ENCODE data around the gene ATG9B.
"Not testable (repeated sequence)": the region's sequence is repeated elsewhere in the genome, so short reads cannot be mapped to it uniquely, and the experiment has no call there.

Gene ATG9B

DNA sequence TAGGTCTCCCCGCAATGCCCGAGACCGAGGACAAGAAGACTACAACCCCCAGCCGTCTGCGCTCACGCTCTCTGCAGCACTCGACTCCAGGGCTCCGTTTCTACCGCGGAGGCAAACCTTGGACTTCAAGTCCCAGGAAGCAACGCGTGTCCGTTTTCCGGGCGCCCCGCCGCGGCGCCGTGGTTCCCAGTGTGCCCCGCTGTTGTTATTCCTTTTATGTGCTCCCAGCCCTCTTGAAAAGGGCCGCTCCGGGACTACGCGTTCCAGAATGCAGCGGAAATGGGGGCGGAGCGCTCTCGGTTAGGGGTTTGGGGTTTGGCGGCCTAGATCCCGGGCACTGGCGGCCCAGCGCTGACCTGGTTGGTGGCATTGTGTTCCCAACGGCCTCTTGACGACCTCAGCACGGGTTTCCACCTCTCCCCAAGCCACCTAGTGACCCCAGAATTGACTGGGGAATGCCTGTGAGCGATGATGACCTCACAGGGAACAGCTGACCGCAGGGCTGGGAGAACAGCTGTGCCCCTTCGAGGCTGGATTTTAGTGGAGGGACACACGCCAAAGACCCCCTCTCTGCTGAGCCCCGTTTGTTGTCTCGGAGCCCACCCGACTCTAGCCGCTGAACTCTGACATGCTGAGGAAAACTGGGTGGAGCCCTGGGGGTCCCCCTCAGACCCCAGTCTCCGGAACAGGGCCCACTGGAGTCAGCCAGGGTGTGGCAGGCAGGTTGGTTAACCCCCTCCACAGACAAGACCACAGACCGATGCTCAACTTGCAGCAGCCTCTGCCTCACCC lies 33.9 kb upstream of the ATG9B start:
- peak; percentile 100 for DNase-seq (ENCODE audit: low spot score)

DNA sequence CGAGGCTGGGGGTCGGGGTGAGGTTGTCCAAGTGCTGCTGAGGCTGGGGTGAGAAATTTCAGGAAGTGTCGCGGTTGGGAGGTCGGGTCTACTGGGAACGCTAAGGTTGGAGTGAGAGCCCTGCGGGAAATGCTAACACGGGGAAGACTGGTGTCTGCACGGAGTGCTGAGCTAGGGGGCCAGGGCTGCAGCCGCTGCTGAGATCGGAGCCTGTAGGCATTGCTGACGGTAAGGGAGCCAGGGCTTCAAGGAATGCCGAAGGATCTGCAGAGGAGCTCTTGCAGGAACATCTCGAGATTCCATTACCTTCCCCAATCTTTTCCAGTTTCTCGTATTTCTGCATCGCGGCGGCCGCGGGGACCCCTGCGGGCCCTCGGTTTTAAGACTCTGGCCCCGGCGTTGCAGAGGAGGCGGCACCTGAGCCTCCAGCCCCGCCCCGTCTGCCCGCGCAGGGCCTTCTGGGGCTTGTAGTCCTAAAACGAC lies 33.3 kb upstream of the ATG9B start, which contains the start of gene CDK5:
TSS of gene CDK5 (minus strand) at position 392 of the 483 bp plus-strand sequence. CDS start at position 343, 49 bp downstream.
- peak; percentile 74 for DNase-seq (ENCODE audit: low spot score)

DNA sequence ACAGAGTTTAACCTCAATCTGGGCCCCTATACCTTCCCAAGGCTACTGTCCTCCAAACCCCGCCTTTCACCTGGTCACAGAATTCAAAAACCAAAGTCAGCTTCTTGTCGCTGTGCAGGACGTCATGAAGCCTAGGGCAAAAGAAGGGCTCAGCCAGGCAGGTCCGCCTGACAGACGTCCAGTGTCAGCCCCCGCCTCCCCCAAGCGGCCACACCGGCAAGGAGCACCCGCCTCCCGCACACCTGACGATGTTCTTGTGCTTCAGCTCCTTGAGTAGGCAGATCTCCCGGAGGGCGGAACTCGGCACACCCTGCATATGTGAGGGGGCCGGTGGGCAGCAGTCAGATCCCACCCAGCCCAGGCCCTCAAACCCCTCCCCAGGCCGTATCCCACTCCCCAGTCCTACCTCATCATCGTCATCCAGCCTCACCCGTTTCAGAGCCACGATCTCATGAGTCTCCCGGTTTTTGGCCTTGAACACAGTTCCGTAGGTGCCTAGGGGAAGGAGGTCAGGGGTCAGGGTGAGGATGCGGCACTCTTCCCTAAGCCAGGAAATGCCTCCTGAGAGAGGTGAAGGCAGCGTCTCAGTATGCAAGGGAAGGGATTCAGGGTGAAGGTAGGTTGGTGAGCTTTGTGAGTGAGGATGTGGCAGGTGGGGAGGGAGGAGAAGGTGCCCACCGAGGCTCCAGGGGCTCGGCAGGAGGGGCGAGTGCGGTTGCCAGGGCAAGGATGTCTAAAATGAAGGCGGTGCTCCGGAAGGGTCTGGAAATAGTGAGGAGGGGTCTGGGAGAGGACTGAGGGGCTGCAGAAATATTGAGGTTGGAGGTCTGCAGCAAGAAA lies 32.6 kb upstream of the ATG9B start:
- no peak for DNase-seq (ENCODE audit: low spot score)

DNA sequence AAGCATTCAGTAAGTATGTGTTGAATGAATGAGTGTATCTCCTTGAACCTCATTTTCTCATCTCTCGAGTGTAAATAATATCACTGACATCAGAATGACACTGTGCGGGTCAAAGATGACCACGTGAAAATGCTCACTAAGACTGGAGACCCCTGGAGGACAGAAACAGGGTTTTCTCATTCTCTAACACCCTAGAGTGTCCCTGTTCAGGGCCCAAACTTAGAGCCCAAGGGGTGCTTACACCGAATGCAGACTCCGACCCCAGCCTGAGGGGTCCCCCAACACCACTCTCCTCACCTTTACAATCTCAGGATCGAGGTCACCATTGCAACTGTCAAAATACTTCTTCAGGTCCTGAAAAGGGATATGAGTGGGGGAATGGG lies 32.0 kb upstream of the ATG9B start:
- no peak for DNase-seq (ENCODE audit: low spot score)

DNA sequence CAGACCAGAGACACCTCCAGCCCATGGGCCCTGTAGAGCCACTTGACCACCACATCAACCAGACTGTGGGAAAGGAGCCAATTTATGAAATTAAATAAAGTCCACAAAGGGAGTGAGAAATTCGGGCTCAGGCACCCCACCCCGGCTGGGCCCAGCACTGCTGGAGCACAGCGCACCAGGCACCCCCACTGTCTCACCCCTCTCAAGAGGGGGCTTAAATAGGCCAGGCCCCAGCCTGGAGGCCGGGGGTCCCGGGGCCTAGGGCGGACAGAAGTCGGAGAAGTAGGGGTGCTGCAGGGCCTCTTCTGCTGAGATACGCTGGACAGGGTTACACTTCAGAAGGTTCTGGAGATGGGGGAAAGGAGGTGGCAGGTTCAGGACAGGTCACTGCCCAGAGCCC lies 29.5 kb upstream of the ATG9B start:
- DNase-seq (ENCODE audit: low spot score), result no peak

DNA sequence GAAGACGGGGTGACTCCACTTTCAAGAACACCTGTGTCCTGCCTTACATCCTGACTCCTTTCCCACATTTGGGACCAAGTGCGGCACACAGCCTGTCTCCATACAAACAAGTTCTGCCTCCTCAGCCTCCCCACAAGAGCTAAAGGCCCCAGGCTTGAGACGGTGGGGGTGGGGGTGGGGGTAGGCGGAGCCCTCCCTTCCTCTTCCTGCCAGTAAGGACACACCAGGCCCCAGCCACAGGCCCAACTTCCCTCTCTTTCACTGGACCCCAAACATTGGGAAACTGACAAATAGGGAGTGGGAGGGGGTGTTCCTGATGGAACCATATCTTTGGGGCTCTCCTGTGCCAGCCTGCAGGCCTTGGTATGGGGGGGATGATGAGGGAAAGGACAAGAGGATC lies 28.8 kb upstream of the ATG9B start:
- DNase-seq (ENCODE audit: low spot score), result no peak

DNA sequence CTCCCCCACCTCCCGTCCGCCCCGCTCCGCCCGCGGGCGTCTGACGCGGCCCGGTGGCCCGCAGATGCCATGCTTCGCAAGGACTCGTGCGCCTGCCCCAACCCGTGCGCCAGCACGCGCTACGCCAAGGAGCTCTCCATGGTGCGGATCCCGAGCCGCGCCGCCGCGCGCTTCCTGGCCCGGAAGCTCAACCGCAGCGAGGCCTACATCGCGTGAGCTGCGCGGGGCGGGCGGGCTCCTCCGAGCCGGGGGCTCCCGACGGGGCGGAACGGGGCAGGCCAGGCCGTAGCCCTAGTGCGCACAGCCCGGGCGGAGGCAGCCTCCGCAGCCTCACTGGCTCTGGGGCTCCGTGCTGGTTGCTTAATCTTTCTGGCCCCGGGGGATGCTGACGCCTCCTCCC lies 26.8 kb upstream of the ATG9B start:
- DNase-seq (ENCODE audit: low spot score), result peak; percentile 68

DNA sequence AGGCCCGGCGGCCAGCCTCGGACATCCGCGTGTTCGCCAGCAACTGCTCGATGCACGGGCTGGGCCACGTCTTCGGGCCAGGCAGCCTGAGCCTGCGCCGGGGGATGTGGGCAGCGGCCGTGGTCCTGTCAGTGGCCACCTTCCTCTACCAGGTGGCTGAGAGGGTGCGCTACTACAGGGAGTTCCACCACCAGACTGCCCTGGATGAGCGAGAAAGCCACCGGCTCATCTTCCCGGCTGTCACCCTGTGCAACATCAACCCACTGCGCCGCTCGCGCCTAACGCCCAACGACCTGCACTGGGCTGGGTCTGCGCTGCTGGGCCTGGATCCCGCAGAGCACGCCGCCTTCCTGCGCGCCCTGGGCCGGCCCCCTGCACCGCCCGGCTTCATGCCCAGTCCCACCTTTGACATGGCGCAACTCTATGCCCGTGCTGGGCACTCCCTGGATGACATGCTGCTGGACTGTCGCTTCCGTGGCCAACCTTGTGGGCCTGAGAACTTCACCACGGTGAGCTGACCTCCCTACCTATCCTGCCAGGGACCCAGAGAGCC lies 24.7 kb upstream of the ATG9B start:
- DNase-seq (ENCODE audit: low spot score), result no peak

DNA sequence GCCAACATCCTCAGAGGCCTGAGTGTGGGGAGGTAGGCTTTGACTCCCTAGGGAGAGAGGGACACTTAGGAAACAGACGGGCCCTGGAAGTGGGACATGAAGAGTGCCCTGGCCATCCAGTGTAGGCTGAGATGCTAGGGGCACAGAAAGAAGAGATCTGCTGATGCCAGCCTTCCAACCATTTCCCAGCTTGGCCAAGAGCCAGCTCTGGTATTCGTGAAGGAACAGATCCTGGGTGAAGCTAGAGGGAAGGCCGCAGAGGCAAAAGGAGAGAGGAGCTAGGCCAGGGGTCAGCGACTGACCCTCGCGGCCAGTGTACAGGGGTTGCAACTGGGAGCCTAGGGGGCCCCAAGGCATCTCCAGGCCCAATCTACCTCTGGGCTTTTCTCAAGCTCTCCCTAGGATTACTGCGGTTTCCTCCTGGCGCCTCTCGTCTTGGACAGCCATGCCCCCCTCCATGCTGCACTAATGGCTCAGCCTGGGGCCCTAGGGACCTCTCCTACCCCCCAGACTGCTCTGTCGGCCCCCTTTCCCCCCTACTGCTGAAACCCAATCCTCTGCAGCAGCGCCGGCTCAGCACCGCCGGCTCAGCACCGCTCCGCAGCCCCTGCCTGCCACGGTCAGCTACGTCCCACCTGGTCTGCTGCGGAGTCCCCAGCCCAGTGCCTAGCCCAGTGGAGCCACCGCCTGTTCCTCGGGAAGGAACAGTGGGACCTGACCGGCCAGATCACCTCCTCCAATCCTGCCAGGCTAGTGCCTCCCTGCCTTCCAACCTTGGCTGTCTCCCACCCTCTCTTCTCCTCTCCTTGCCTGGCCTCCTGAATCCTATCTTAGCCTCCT lies 23.9 kb upstream of the ATG9B start, which contains the start of gene ASIC3:
TSS of gene ASIC3 (plus strand) at position 556 of the 840 bp plus-strand sequence. CDS start 355 bp downstream, outside the sequence.
- no peak for DNase-seq (ENCODE audit: low spot score)

DNA sequence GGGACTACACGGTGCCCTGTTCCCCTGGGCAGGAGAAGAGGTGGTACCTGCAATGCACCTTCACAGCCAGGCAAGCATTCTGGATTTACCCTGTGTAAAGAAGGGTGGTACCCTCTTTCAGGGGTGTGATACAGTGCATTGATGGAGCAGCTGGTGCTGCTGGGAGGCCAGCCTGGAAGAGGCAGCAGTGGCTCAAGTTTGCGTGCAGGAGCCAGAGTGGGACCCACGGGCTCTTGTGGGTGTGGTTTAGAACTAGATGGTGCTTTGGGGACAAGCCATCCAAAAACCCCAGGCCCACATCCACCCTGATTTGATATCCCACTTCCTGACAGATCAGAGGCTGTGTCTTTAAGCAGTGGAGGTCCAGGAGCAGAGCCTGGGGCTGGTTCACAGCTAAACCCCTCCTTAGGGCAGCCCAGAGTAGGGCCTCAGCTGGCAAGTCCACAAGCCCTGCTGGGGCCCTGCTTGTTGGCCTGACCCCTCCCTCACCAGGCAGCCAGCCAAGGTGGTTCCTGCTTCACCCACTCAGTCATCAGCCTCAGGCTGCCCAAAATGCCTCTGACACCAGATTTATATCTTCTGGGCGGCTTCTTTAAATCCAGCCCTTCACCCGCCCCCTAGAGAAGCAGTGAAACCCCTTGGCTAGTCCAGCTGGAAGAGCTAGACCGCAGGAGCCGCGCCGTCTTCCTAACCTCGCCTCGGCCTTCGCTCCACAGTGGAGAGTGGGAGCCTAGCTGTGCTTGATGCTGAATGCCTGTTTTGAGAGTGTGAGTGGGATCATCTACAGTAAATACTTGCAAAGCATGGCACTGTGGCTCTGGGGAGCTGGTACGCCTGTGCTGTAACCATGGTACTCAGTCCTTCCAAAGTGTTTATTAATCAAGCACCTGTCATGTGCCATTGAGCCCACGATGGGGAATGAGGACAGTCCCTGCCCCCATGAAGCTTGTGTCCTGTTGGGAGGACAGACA lies 22.6 kb upstream of the ATG9B start:
- DNase-seq (ENCODE audit: low spot score), result no peak

DNA sequence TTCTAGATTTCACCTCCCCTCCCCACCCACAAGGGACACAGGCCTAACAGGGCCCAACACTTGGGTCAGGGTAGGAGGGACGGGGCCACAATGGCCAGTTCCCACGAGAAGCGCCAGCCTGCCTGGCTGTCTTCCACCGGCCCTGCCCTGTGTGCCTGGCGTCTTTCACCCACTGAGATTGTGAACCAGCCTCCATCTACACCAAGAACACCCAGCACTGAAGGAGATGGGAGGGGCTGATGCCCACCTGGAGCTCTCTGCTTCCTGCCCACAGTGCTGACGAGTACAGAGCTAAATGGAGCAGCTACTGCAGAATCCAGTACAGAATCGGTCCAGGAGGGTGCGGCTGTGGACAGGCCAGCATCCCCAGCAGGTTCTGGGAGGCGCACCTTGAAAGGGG lies 21.7 kb upstream of the ATG9B start:
- no peak for DNase-seq (ENCODE audit: low spot score)

DNA sequence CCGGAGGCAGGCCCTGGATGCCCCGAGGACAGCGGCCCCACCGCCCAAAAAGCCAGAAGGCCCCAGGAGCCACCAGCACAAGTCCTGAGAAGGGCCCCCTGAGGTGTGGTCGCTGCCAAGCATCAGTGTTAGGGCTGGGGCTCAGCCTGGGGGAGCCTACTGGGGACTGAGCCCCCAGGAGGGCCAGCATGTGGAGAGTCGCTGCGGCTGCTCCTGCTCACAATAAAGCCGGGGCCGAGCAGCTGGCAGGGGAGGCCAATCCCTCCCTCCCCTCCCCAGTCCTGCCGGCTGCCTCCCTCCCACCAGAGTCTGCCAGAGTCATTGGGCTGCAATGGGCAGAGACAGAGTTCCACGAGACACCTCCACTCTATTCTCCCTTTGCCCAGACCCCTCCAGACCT lies 21.0 kb upstream of the ATG9B start:
- DNase-seq (ENCODE audit: low spot score), result no peak

DNA sequence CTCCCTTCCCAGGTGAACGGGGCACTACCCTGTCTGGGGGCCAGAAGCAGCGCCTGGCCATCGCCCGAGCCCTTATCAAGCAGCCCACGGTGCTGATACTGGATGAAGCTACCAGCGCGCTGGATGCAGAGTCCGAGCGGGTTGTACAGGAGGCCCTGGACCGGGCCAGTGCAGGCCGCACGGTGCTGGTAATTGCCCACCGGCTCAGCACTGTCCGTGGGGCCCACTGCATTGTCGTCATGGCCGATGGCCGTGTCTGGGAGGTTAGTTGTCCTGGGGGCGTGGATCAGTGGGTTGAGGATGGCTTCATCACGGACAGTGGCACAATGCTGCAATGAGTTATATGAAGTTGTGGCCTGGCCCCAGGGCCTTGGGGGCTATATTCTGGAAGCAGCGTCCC lies 19.7 kb upstream of the ATG9B start:
- no peak for DNase-seq (ENCODE audit: low spot score)

DNA sequence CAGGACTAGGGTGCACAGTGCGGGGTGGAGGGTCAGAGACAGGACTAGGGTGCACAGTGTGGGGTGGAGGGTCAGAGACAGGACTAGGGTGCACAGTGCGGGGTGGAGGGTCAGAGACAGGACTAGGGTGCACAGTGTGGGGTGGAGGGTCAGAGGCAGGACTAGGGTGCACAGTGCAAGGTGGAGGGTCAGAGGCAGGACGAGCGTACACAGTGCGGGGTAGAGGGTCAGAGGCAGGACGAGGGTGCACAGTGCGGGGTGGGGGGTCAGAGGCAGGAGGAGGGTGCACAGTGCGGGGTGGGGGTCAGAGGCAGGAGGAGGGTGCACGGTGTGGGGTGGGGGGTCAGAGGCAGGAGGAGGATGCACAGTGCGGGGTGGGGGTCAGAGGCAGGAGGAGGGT lies 19.2 kb upstream of the ATG9B start:
- DNase-seq (ENCODE audit: low spot score), result not testable (repeated sequence)

DNA sequence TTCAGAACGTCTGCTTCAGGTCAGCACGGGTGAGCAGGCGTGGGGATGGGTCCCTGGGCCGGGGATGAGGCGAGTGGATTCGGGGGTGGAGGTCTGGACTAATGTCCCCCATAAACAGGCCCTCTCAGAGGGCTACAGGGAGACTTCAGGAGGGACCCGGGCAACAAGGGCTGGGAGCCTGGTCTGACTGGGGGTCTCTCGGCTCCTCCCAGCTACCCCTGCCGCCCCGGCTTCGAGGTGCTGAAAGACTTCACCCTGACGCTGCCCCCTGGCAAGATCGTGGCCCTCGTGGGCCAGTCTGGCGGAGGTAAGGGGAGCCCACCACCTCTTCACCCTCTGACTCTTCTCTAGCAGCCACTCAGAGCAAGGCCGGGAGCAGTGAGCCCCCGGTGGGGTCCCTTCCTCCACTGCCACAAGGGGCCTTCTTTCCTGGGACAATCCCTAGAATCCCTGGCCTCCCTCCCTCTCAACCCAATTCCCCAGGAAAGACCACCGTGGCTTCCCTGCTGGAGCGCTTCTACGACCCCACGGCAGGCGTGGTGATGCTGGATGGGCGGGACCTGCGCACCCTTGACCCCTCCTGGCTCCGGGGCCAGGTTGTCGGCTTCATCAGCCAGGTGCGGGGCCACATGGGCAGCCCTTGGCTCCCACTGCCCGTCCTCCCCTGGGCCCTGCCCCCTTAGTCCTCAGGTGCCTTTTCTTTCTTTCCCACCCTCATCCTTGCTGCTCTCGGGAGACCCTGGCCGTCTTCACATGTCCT lies 16.5 kb upstream of the ATG9B start:
- DNase-seq (ENCODE audit: low spot score), result no peak

DNA sequence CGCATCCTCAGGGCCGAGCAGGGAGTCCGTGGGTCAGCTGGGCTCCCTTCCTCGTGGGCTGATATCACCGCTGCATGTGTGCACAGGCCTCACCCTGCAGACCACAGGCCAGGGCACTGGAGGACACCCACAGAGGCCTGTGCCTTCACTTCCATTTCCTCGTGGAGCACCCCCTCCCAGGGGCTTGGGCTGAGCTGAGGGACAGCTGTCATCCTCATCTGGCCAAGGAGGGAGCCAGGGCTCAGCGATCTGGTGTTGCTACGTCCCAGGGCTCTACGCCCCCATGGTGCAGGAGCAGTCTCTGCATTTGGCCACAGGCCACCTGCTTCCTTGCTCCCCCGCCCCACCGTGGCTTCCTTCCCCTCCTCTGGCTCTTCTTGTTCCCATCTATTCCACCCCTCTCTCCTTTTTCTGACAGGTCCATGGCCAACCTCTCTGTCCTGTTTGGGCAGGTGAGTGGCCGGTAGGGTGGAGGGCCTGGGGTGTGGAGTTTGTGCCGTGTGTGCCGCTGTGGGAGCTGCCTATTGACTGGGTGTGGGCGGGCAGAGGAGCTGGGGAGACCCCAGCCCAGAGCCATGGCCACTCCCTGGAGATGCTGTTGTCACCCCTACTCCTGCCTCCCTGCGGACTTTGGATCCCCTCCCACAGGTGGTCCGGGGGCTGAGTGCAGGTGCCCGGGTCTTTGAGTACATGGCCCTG lies 15.7 kb upstream of the ATG9B start:
- no peak for DNase-seq (ENCODE audit: low spot score)

DNA sequence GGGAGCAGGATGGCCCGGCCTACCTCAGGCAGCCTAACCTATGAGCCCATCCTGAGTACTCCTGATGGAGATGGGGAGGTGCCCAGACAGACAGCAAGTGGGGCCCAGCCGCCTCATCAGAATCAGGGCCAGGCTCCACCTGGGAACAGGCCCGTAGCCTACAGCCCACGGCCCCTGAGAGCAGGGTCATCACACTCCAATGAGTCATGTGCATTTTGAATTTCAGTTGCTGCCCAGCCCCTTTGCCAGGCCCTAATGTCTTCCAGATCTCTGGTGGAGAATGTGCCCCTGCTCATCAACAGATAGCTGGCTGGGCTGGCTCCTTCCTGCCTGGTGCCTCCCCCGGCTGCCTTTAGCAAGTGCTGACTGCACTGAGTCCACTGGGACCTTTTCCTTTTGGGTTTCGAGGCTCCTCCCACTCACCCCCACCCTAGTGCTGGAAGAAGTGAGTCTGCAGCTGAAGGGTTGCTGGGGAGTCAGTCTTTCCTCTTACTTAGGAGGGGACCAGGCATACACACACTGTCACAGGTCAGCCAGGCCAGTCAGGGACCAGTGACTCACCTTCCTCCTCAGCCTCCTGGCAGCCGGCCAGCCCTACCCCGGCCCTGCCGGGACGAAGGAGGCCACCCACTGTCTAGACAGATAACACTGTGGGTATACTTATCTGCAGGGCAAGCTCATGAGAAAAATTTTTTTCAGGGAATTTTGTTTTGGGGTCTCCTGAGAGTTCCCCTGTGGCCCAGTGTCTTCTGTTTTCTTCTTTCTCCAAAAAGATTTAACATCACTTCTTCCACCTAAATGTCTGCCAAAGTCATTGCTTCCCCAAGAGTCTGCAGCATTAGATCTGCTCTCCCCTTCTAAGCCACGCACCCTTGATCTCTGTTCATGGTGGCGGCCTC lies 14.9 kb upstream of the ATG9B start:
- DNase-seq (ENCODE audit: low spot score), result peak; percentile 96

DNA sequence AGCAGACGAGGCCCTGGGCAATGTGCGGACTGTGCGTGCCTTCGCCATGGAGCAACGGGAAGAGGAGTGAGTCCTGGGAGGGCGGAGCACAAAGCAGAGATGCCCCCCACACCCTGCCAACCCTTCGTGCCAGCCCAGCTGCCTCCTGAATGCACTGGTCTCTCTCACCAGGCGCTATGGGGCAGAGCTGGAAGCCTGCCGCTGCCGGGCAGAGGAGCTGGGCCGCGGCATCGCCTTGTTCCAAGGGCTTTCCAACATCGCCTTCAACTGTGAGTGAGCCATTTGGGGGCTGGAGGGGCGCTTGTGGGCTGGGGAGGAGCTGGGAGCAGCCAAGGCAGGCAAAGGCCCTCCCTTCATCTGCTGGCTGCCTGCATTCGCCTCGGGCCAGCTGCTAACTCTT lies 11.6 kb upstream of the ATG9B start:
- no peak for DNase-seq (ENCODE audit: low spot score)

Data from hepatic stellate cell (primary cell).